ENCODE results near the gene JARID2.

- no peak for TF ChIP-seq POLR2A (IDR thresholded peaks at IDR 0.05)
- no peak for TF ChIP-seq CTCF (IDR thresholded peaks at IDR 0.05)
These were observed 45.8 kb upstream of the JARID2 start for GRCh38 chr6:15200087-15200486.

Data from Peyer's patch (tissue), 4 donors.